GM12801 (cell line): ENCODE measurements around the gene RPRD1B.

ENCODE experiments used
- CTCF ChIP-seq: IDR thresholded peaks from one replicate; pipeline ENCODE4 v1.5.1; 2011; ENCODE audit warnings: control low read depth; ENCODE audit not compliant: insufficient read length; ENCODE audit errors: extremely low read depth

The RPRD1B gene

GRCh38 chr20:38139156-38139912, 105.8 kb downstream of the RPRD1B start:
- no peak for TF ChIP-seq CTCF

GRCh38 chr20:38139977-38140753, 106.6 kb downstream of the RPRD1B start:
- TF ChIP-seq CTCF: no peak

- TF ChIP-seq CTCF: no peak
Observed at GRCh38 chr20:38141204-38141888, 107.8 kb downstream of the RPRD1B start.
